GM12878 (cell line): ENCODE measurements around the gene RPS6KA2. TPM values are rescaled to one million over a fixed set of nuclear protein-coding genes. Genes with fewer than 3 reads are reported as not detected.

Source experiments
- ATAC-seq: fragments of 200-7000 bp; cut with Tn5 transposase; 3 replicates; pipeline ENCODE4 v1.9.1; 2020; ENCODE audit warnings: mild to moderate bottlenecking, moderate library complexity
- BruUV-seq: library from RNA; stranded (reverse); fragments of 400-500 nt; replicated peaks from 2 replicates; lab custom pipeline; 2021; lab: Mats Ljungman, UMichigan
- CTCF ChIA-PET: fragments of 300-600 bp; sonication (Branson Sonifier 250); formaldehyde crosslinking; extraction: SDS; loops from one replicate; lab custom pipeline; 2021; ENCODE audit warnings: inconsistent platforms; lab: Yijun Ruan, JAX
- POLR2A ChIA-PET: fragments of 350-600 bp; formaldehyde crosslinking; extraction: SDS; loops from one replicate; lab custom pipeline; 2021; ENCODE audit warnings: inconsistent platforms; lab: Charles Lee
- RAD21 ChIA-PET: fragments of 300-600 bp; sonication (Branson Sonifier 250); formaldehyde crosslinking; loops from one replicate; lab custom pipeline; 2023; ENCODE audit warnings: antibody characterized with exemption; ENCODE audit not compliant: unreplicated experiment; lab: Charles Lee
- SMC1A ChIA-PET: fragments of 300-600 bp; sonication (Branson Sonifier 250); formaldehyde crosslinking; loops from one replicate; lab custom pipeline; 2023; ENCODE audit not compliant: unreplicated experiment, uncharacterized antibody; lab: Charles Lee
- DNase-seq: peaks from one replicate; pipeline ENCODE4 v3.0.0-alpha.2; 2011; ENCODE audit warnings: low read depth, low spot score
- FAIRE-seq: peaks from 3 replicates; lab custom pipeline; 2011; peaks lifted over from hg19 to GRCh38; lab: Jason Lieb, UNC
- H2AFZ ChIP-seq: 2 replicates; pipeline ENCODE4 v1.6.0; 2011; ENCODE audit warnings: low read depth, low read length, control low read depth; ENCODE audit not compliant: control insufficient read depth
- H3K27ac ChIP-seq: 2 replicates; pipeline ENCODE4 v1.5.1; 2011; ENCODE audit warnings: control low read depth; ENCODE audit not compliant: control insufficient read depth, insufficient read depth
- H3K27me3 ChIP-seq, 2 experiments: replicated peaks in 1 of 2; 2 replicates each; pipeline versions ENCODE4 v1.6.0 to v1.6.1; 2011; ENCODE audit warnings: low read length in 1 of 2; ENCODE audit not compliant: control insufficient read depth in 2 of 2, insufficient read depth in 2 of 2
- H3K36me3 ChIP-seq, 2 experiments: 2 replicates each; pipeline ENCODE4 v1.5.1; 2011; ENCODE audit warnings: low read length in 1 of 2; ENCODE audit not compliant: control insufficient read depth in 2 of 2, insufficient read depth in 2 of 2
- H3K4me1 ChIP-seq: 2 replicates; pipeline ENCODE4 v1.6.1; 2011; ENCODE audit warnings: mild to moderate bottlenecking, low read length, moderate library complexity, mixed read lengths; ENCODE audit not compliant: control insufficient read depth, insufficient read depth
- H3K4me2 ChIP-seq: 2 replicates; pipeline ENCODE4 v1.6.0; 2011; ENCODE audit warnings: control low read depth; ENCODE audit not compliant: control insufficient read depth, insufficient read depth
- H3K4me3 ChIP-seq: fragments of 200-600 bp; sonication (generic); 2 replicates; pipeline ENCODE4 v1.5.1; 2016
- H3K79me2 ChIP-seq: 2 replicates; pipeline ENCODE4 v1.6.0; 2011; ENCODE audit warnings: low read length; ENCODE audit not compliant: control insufficient read depth, insufficient read depth
- H3K9ac ChIP-seq: 2 replicates; pipeline ENCODE4 v1.8.0; 2011; ENCODE audit warnings: low read length, control low read depth, mixed read lengths; ENCODE audit not compliant: control insufficient read depth, insufficient read depth
- H3K9me3 ChIP-seq: replicated peaks from 3 replicates; pipeline ENCODE4 v1.5.1; 2011; ENCODE audit warnings: mild to moderate bottlenecking, low read length; ENCODE audit not compliant: control insufficient read depth, insufficient read depth
- H4K20me1 ChIP-seq: 2 replicates; pipeline ENCODE4 v1.6.0; 2011; ENCODE audit not compliant: control insufficient read depth, insufficient read depth
- ASH2L ChIP-seq: fragments of 300-600, 200-600 bp; sonication (generic); IDR thresholded peaks from 2 replicates; pipeline ENCODE4 v1.6.1; 2017; ENCODE audit warnings: low read depth, mild to moderate bottlenecking, borderline replicate concordance
- CHD4 ChIP-seq: fragments of 200-600 bp; sonication (generic); IDR thresholded peaks from 2 replicates; pipeline ENCODE4 v1.6.1; 2016; ENCODE audit warnings: mild to moderate bottlenecking
- E2F8 ChIP-seq: fragments of 450-650 bp; IDR thresholded peaks from 2 replicates; pipeline ENCODE4 v1.6.1; 2018; ENCODE audit warnings: mild to moderate bottlenecking, low read depth, moderate library complexity; ENCODE audit not compliant: partially characterized antibody
- IRF3 ChIP-seq: fragments of 450-650 bp; IDR thresholded peaks from 2 replicates; pipeline ENCODE4 v1.6.1; 2014; ENCODE audit warnings: mild to moderate bottlenecking
- MLLT1 ChIP-seq: fragments of 450-650 bp; IDR thresholded peaks from 2 replicates; pipeline ENCODE4 v1.6.1; 2016; ENCODE audit warnings: mild to moderate bottlenecking
- MTA2 ChIP-seq: fragments of 450-650 bp; IDR thresholded peaks from 2 replicates; pipeline ENCODE4 v1.6.1; 2016; ENCODE audit warnings: low read depth, mild to moderate bottlenecking, moderate library complexity
- NR2C1 ChIP-seq: fragments of 450-650 bp; IDR thresholded peaks from 2 replicates; pipeline ENCODE4 v1.6.1; 2017; ENCODE audit warnings: antibody characterized with exemption, mild to moderate bottlenecking, moderate library complexity
- RCOR1 ChIP-seq: conservative IDR thresholded peaks from 2 replicates; pipeline ENCODE4 v1.6.1; 2012; ENCODE audit warnings: low read depth, low read length, improper control_type of control experiment
- SIN3A ChIP-seq: IDR thresholded peaks from 2 replicates; pipeline ENCODE4 v1.6.1; 2012; ENCODE audit warnings: low read depth, low read length, improper control_type of control experiment
- SREBF1 ChIP-seq: IDR thresholded peaks from 2 replicates; pipeline ENCODE4 v1.6.1; 2012; ENCODE audit warnings: mild to moderate bottlenecking, low read length
- TBL1XR1 ChIP-seq: IDR thresholded peaks from 2 replicates; pipeline ENCODE4 v1.6.1; 2012; ENCODE audit warnings: low read depth, low read length, improper control_type of control experiment
- YBX1 ChIP-seq: fragments of 450-650 bp; IDR thresholded peaks from 2 replicates; pipeline ENCODE4 v1.6.1; 2016; ENCODE audit warnings: antibody characterized with exemption
- ZNF622 ChIP-seq: fragments of 450-650 bp; IDR thresholded peaks from 2 replicates; pipeline ENCODE4 v1.6.1; 2017; ENCODE audit warnings: mild to moderate bottlenecking, inconsistent platforms
- whole genome bisulfite sequencing: methylation state at CpG from one replicate; pipeline ENCODE4 v1.1.6; 2016; ENCODE audit warnings: low lambda C conversion rate; ENCODE audit not compliant: insufficient replicate concordance, insufficient coverage; ENCODE audit errors: missing lambda C conversion rate; 5-methylcytosine and 5-hydroxymethylcytosine counted together
- in situ Hi-C: fragments of 300-500 bp; cut with MboI; formaldehyde crosslinking; loops from 9 replicates; pipeline ENCODE4 v1.14.3; 2018; ENCODE audit warnings: mixed read lengths
- intact Hi-C: fragments of 100-400 bp; cut with micrococcal nuclease; formaldehyde crosslinking; loops from one replicate; pipeline ENCODE4 v1.14.2; 2022; ENCODE audit not compliant: unreplicated experiment
- polyA plus RNA-seq, 11 experiments: library from polyadenylated mRNA; depleted of rRNA in 4 of 11; unstranded in 6 of 11; stranded (reverse) in 5 of 11; fragments of >200 nt; fragmentation: Nextera tagmentation in 4 of 11; fragmentation: Illumina TruSeq in 1 of 11; extraction: Ambion mirVana in 4 of 11; extraction: Trizol in 1 of 11; gene quantifications; 1 replicate in 1 of 11; 2 replicates in 10 of 11; pipeline versions ENCODE4 v1.2.1 to v1.2.3, GENCODE V29; 2011 to 2016; ENCODE audit warnings: inconsistent platforms in 2 of 11, missing spikeins in 2 of 11, low read depth in 1 of 11
- total RNA-seq, 4 experiments: library from RNA; depleted of rRNA in 3 of 4; stranded (reverse); fragments of >200 nt in 3 of 4; fragmentation: Illumina TruSeq in 1 of 4; extraction: Trizol in 1 of 4; gene quantifications; 2 replicates each; pipeline versions ENCODE4 v1.2.1 to v1.2.3, GENCODE V29; 2013 to 2021

RPS6KA2 gene
- total and polyA plus RNA-seq, 10 of the 15 experiments (the other 5 are each of a cell fraction or from before 2014, with no cell fraction given) = 0.02 to 1.0 (median 0.22) TPM; not detected in 1

- no peak for TF ChIP-seq YBX1
Measured at GRCh38 chr6:166382500-166382932, 244.5 kb downstream of the RPS6KA2 start (continued).

- BruUV-seq = no TSS peak
- RAD21 ChIA-PET = interaction anchor here (0.9 to 4.3 kb wide), 23 partner anchors 8 to 105 kb away, joined by 3 to 73 read pairs (median 6); partner anchors contain the start of gene PRR18
- peak overlapping the region; percentile 90 for H3K4me2 ChIP-seq
- H3K9me3 ChIP-seq = no peaks in the 10 kb centered on the region
- peaks cover 39% of the 10 kb centered on the region for H3K79me2 ChIP-seq
- peak; percentile 76 for ATAC-seq
- no peaks in the 10 kb centered on the region for H3K36me3 ChIP-seq
- CTCF ChIA-PET = interaction anchor here (0.6 to 7.4 kb wide), 31 partner anchors 8 to 747 kb away, joined by 3 to 211 read pairs (median 7); partner anchors contain the start of genes PRR18 and SFT2D1
- WGBS = under 1% methylated on average over 49 of the region's 49 CpGs
- H3K4me3 ChIP-seq = peak overlapping the region; percentile 88
- H4K20me1 ChIP-seq = no peaks in the 10 kb centered on the region
- POLR2A ChIA-PET = interaction anchor here (1.0 to 2.8 kb wide), 8 partner anchors 30 to 69 kb away, joined by 3 to 24 read pairs (median 12); partner anchors contain the start of gene SFT2D1
- H3K4me1 ChIP-seq = peaks cover 5% of the 10 kb centered on the region
- DNase-seq = peak; percentile 42
- peak; percentile 56 for FAIRE-seq
- peak overlapping the region; percentile 84 for H2AFZ ChIP-seq
- intact Hi-C loops = loop anchor here (1.0 kb wide), 2 partner anchors 69 to 106 kb away; no protein-coding TSS in a partner anchor
- in situ Hi-C loops = loop anchor here (5.0 kb wide), 1 partner anchor 50 kb away; no protein-coding TSS in a partner anchor
- H3K9ac ChIP-seq = peak overlapping the region; percentile 77
- peak overlapping the region; percentile 81 for H3K27ac ChIP-seq
- SMC1A ChIA-PET = interaction anchor here (0.6 to 6.9 kb wide), 23 partner anchors 10 to 608 kb away, joined by 3 to 79 read pairs (median 7); partner anchors contain the start of genes PRR18 and SFT2D1
- H3K27me3 ChIP-seq = no peaks in the 10 kb centered on the region
- TF ChIP-seq ZNF622 (no peak), CHD4 (no peak), NR2C1 (no peak), TBL1XR1 (no peak), IRF3 (no peak), RCOR1 (no peak), ASH2L (no peak), SIN3A (no peak), MTA2 (no peak), E2F8 (no peak), MLLT1 (peak; percentile 16), SREBF1 (no peak)
Measured at GRCh38 chr6:166381733-166382499, 245.1 kb downstream of the RPS6KA2 start.
